HCT116 (cell line): ENCODE data around the gene EVX1.

Experiments used
- ATF3 ChIP-seq: IDR thresholded peaks from 2 replicates; pipeline ENCODE4 v1.6.1; 2012
- CTCF ChIP-seq, 3 experiments: fragments of 200-600 bp in 1 of 3; sonication (generic) in 1 of 3; IDR thresholded peaks in 2 of 3; conservative IDR thresholded peaks in 1 of 3; 2 replicates each; pipeline ENCODE4 v1.5.1; 2012 to 2017; ENCODE audit warnings: low read depth in 2 of 3, low read length in 2 of 3, antibody characterized with exemption in 1 of 3, borderline replicate concordance in 1 of 3, control low read depth in 1 of 3, mild to moderate bottlenecking in 1 of 3, mixed read lengths in 1 of 3, mixed run types in 1 of 3, moderate library complexity in 1 of 3; ENCODE audit not compliant: insufficient read depth in 1 of 3
- EZH2 ChIP-seq: fragments of 200-600 bp; sonication (generic); IDR thresholded peaks from 2 replicates; pipeline ENCODE4 v1.6.1; 2017; ENCODE audit warnings: antibody characterized with exemption, mixed run types
- EZH2phosphoT487 ChIP-seq: fragments of 200-600 bp; IDR thresholded peaks from 2 replicates; pipeline ENCODE4 v1.6.1; 2018; ENCODE audit warnings: antibody characterized with exemption, borderline replicate concordance
- FOSL1 ChIP-seq: IDR thresholded peaks from 2 replicates; pipeline ENCODE4 v1.6.1; 2012; ENCODE audit warnings: low read depth
- JUND ChIP-seq: IDR thresholded peaks from 2 replicates; pipeline ENCODE4 v1.6.1; 2012
- MAX ChIP-seq: IDR thresholded peaks from 2 replicates; pipeline ENCODE4 v1.6.1; 2012
- POLR2A ChIP-seq: IDR thresholded peaks from 2 replicates; pipeline ENCODE4 v1.7.0; 2011; ENCODE audit warnings: borderline replicate concordance; ENCODE audit not compliant: insufficient read depth, insufficient read length; ENCODE audit errors: extremely low read depth
- POLR2AphosphoS5 ChIP-seq: IDR thresholded peaks from 2 replicates; pipeline ENCODE4 v1.6.1; 2011; ENCODE audit warnings: mild to moderate bottlenecking, low read depth, low read length, moderate library complexity
- RAD21 ChIP-seq: IDR thresholded peaks from 2 replicates; pipeline ENCODE4 v1.6.1; 2012; ENCODE audit warnings: low read depth, mild to moderate bottlenecking
- REST ChIP-seq: IDR thresholded peaks from 2 replicates; pipeline ENCODE4 v1.6.1; 2012; ENCODE audit warnings: low read depth
- TCF7L2 ChIP-seq: IDR thresholded peaks from 2 replicates; pipeline ENCODE4 v1.7.0; 2011; ENCODE audit warnings: borderline replicate concordance, inconsistent platforms; ENCODE audit not compliant: insufficient read depth, insufficient read length; ENCODE audit errors: extremely low read depth

GRCh38 chr7:27217951-27218350, 24.7 kb upstream of the EVX1 start:
- no peak for TF ChIP-seq CTCF (IDR thresholded peaks at IDR 0.05 in 2 of 3, conservative IDR thresholded peaks at IDR 0.05 in 1 of 3; ENCODE audit: borderline replicate concordance in 1 of 3, insufficient read depth in 1 of 3, low read depth in 2 of 3, low read length in 2 of 3)
- TF ChIP-seq EZH2: no peak
- no peak for TF ChIP-seq EZH2phosphoT487
- TF ChIP-seq TCF7L2: no peak
- no peak for TF ChIP-seq POLR2A
- TF ChIP-seq REST: no peak
- TF ChIP-seq POLR2AphosphoS5: no peak
- no peak for TF ChIP-seq RAD21
- TF ChIP-seq MAX: no peak
- TF ChIP-seq JUND: no peak
- no peak for TF ChIP-seq ATF3
- no peak for TF ChIP-seq FOSL1
